Measurements from ENCODE around the gene TRPV4. TPM values are rescaled to one million over a fixed set of nuclear protein-coding genes. Genes with fewer than 3 reads are reported as not detected.

The TRPV4 gene
- polyA plus RNA-seq, 1 of the 3 experiments (the other 2 are of a cell fraction), result 5.2 TPM

GRCh38 chr12:109836916-109837315 is 3.7 kb upstream of the TRPV4 start:
- peaks cover 7% of the 10 kb centered on the region for H3F3A ChIP-seq (replicated peaks; ENCODE audit: insufficient read depth)
- H3K4me2 ChIP-seq, result no peak overlapping the region
- no peak overlapping the region for H2AFZ ChIP-seq (ENCODE audit: low read depth)
- POLR2A ChIA-PET, result no interaction called here
- TF ChIP-seq MAX (IDR thresholded peaks at IDR 0.05; ENCODE audit: low read depth) (peak; percentile 49), FOSL2 (IDR thresholded peaks at IDR 0.05; ENCODE audit: borderline replicate concordance, low read depth) (no peak), NFIC (IDR thresholded peaks at IDR 0.05; ENCODE audit: borderline replicate concordance) (no peak), TCF12 (IDR thresholded peaks at IDR 0.05) (peak; percentile 43; the same call in 1 of the 2 replicates), IRF3 (IDR thresholded peaks at IDR 0.05; ENCODE audit: low read depth, low read length) (no peak), FOXJ3 (CRISPR knock-in tag; IDR thresholded peaks at IDR 0.05) (no peak), POLR2AphosphoS5 (IDR thresholded peaks at IDR 0.05; ENCODE audit: low read depth, low read length) (no peak), USF2 (IDR thresholded peaks at IDR 0.05; ENCODE audit: borderline replicate concordance, low read depth, low read length) (no peak)
- no peaks in the 10 kb centered on the region for H3K27me3 ChIP-seq (ENCODE audit: insufficient read depth)
- no peak overlapping the region for H3K4me3 ChIP-seq (ENCODE audit: low read depth in 2 of 2, low read length in 1 of 2)
- no peak overlapping the region for H3K9ac ChIP-seq
- WGBS (ENCODE audit: low lambda C conversion rate), result 58% methylated on average over 3 of the region's 3 CpGs
- no peaks in the 10 kb centered on the region; a peak in 1 of 4 replicates for H3K4me1 ChIP-seq (ENCODE audit: control insufficient read depth in 1 of 2, insufficient read depth in 2 of 2, low read depth in 1 of 2, low read length in 1 of 2)
- no peaks in the 10 kb centered on the region for H3K36me3 ChIP-seq (replicated peaks in 1 of 2; ENCODE audit: control insufficient read depth in 1 of 2, insufficient read depth in 2 of 2, low read length in 1 of 2)
- no peaks in the 10 kb centered on the region for H4K20me1 ChIP-seq (ENCODE audit: insufficient read depth)
- H3K79me2 ChIP-seq (ENCODE audit: insufficient read depth), result no peaks in the 10 kb centered on the region
- no peaks in the 10 kb centered on the region for H3K9me2 ChIP-seq
- DNase-seq, result no peak
- CTCF ChIA-PET, result interaction anchor here (0.9 to 6.6 kb wide), 5 partner anchors 8 to 239 kb away, joined by 3 to 57 read pairs (median 4); no protein-coding TSS in a partner anchor
- no peak overlapping the region for H3K27ac ChIP-seq (ENCODE audit: low read depth in 2 of 2, low read length in 1 of 2)
- no peaks in the 10 kb centered on the region for H3K9me3 ChIP-seq

GRCh38 chr12:109835827-109836226 is 2.6 kb upstream of the TRPV4 start:
- Histone ChIP-seq H3K4me1 (ENCODE audit: control insufficient read depth in 1 of 2, insufficient read depth in 2 of 2, low read depth in 1 of 2, low read length in 1 of 2) (no peaks in the 10 kb centered on the region; a peak in 1 of 4 replicates), H3K79me2 (ENCODE audit: insufficient read depth) (no peaks in the 10 kb centered on the region), H2AFZ (ENCODE audit: low read depth) (no peak overlapping the region), H3K36me3 (replicated peaks in 1 of 2; ENCODE audit: control insufficient read depth in 1 of 2, insufficient read depth in 2 of 2, low read length in 1 of 2) (no peaks in the 10 kb centered on the region), H3K4me3 (ENCODE audit: low read depth in 2 of 2, low read length in 1 of 2) (no peak overlapping the region), H3K9me2 (no peaks in the 10 kb centered on the region), H3K27me3 (ENCODE audit: insufficient read depth) (no peaks in the 10 kb centered on the region), H3K9me3 (no peaks in the 10 kb centered on the region), H3K4me2 (no peak overlapping the region), H3K27ac (ENCODE audit: low read depth in 2 of 2, low read length in 1 of 2) (no peak overlapping the region), H3K9ac (no peak overlapping the region), H4K20me1 (ENCODE audit: insufficient read depth) (no peaks in the 10 kb centered on the region), H3F3A (replicated peaks; ENCODE audit: insufficient read depth) (peaks cover 7% of the 10 kb centered on the region)
- CTCF ChIA-PET, result interaction anchor here (1.3 to 6.6 kb wide), 4 partner anchors 9 to 238 kb away, joined by 4 to 57 read pairs (median 8); no protein-coding TSS in a partner anchor
- POLR2A ChIA-PET, result no interaction called here
- WGBS (ENCODE audit: low lambda C conversion rate), result 91% methylated on average over 4 of the region's 4 CpGs
- TF ChIP-seq RFX5 (IDR thresholded peaks at IDR 0.05; ENCODE audit: low read length), result no peak
- TF ChIP-seq EZH2phosphoT487 (IDR thresholded peaks at IDR 0.05; ENCODE audit: borderline replicate concordance, low read depth), result no peak
- TF ChIP-seq RXRA (IDR thresholded peaks at IDR 0.05; ENCODE audit: borderline replicate concordance, low read depth), result no peak
- no peak for TF ChIP-seq SIN3A (IDR thresholded peaks at IDR 0.05; ENCODE audit: borderline replicate concordance, low read depth, low read length)
- TF ChIP-seq SMC3 (IDR thresholded peaks at IDR 0.05; ENCODE audit: low read depth, low read length), result no peak
- TF ChIP-seq CHD2 (IDR thresholded peaks at IDR 0.05; ENCODE audit: low read length, partially characterized antibody), result no peak
- DNase-seq, result no peak
